Sigmoid colon (tissue), 7 donors: ENCODE data around the gene AMACR. TPM values are rescaled to one million over a fixed set of nuclear protein-coding genes. Genes with fewer than 3 reads are reported as not detected.

Source experiments
- DNase-seq: peaks from one replicate; pipeline ENCODE4 v3.0.0-alpha.2; 2019
- H3K27ac ChIP-seq, 4 donors: fragments of 200-600 bp; sonication (generic); one replicate each; pipeline ENCODE4 v1.5.1; 2016 to 2019; ENCODE audit warnings: mild to moderate bottlenecking in 1 of 4
- H3K27me3 ChIP-seq, 3 donors: fragments of 200-600 bp; sonication (generic); one replicate each; pipeline ENCODE4 v1.5.1; 2019; ENCODE audit warnings: mild to moderate bottlenecking in 1 of 3
- H3K36me3 ChIP-seq, 4 donors: fragments of 200-600 bp; sonication (generic); one replicate each; pipeline ENCODE4 v1.5.1; 2016 to 2019
- H3K4me1 ChIP-seq, 4 donors: fragments of 200-600 bp; sonication (generic); one replicate each; pipeline ENCODE4 v1.5.1; 2017 to 2019
- H3K4me3 ChIP-seq, 4 donors: fragments of 200-600 bp; sonication (generic); one replicate each; pipeline ENCODE4 v1.5.1; 2017 to 2019; ENCODE audit warnings: mild to moderate bottlenecking in 2 of 4, moderate library complexity in 1 of 4
- H3K9me3 ChIP-seq, 4 donors: fragments of 200-600 bp in 3 of 4; sonication (generic) in 3 of 4; one replicate each; pipeline versions ENCODE4 v1.5.1 to v1.6.1; 2013 to 2019
- EP300 ChIP-seq, 4 donors: sonication (generic); formaldehyde crosslinking; IDR thresholded peaks; one replicate each; pipeline ENCODE4 v1.6.1; 2017; ENCODE audit warnings: antibody characterized with exemption in 4 of 4
- POLR2A ChIP-seq, 2 donors: fragments of 450-650 bp; IDR thresholded peaks; one replicate each; pipeline ENCODE4 v1.6.1; 2016; ENCODE audit warnings: antibody characterized with exemption in 2 of 2, mild to moderate bottlenecking in 2 of 2, moderate library complexity in 2 of 2
- POLR2AphosphoS5 ChIP-seq, 4 donors: sonication (generic); formaldehyde crosslinking; IDR thresholded peaks; one replicate each; pipeline ENCODE4 v1.6.1; 2017; ENCODE audit warnings: antibody characterized with exemption in 4 of 4
- WGBS, 2 donors: extraction: QIAGEN DNeasy Blood & Tissue Kit; methylation state at CpG; one replicate each; pipeline ENCODE4 v1.1.7; 2013; 5-methylcytosine and 5-hydroxymethylcytosine counted together
- intact Hi-C: fragments of 100-400 bp; cut with DNase I; formaldehyde crosslinking; loops from one replicate; pipeline ENCODE4 v1.15.1; 2023
- polyA plus RNA-seq, 3 donors: library from polyadenylated mRNA; stranded (reverse); fragments of 200-250 nt; gene quantifications; one replicate each; pipeline ENCODE4 v1.2.3, GENCODE V29; 2013
- total RNA-seq, 4 donors: library from RNA; depleted of rRNA; stranded (reverse); fragments of >200 nt; gene quantifications; one replicate each; pipeline ENCODE4 v1.1.0, GENCODE V29; 2016
- TF ChIP-seq, protein P1 (sequence below), 4 experiments: fragments of 450-650 bp in 3 of 4; fragments of 200-600 bp in 1 of 4; IDR thresholded peaks; one replicate each; pipeline ENCODE4 v1.5.1; 2016 to 2019; ENCODE audit warnings: antibody characterized with exemption in 4 of 4, mild to moderate bottlenecking in 3 of 4, moderate library complexity in 2 of 4
- donor health status: healthy with polysubstance abuse.
- donor health status: Bipolar disorder and iron deficiency.
- donor health status: healthy.

Gene AMACR
- total and polyA plus RNA-seq, 7 donors = 5.3 to 106 (median 11.4) TPM

GRCh38 chr5:34038390-34038789, 30.5 kb upstream of the AMACR start:
- Histone ChIP-seq H3K9me3 (no peaks in the 10 kb centered on the region), H3K36me3 (peaks cover 0 to 18% (median 0%) of the 10 kb centered on the region in 4 donors), H3K4me1 (peaks cover 0 to 15% (median 13%) of the 10 kb centered on the region in 4 donors), H3K27me3 (no peaks in the 10 kb centered on the region), H3K27ac (peak overlapping the region in 1 of 4 donors; percentile 28), H3K4me3 (no peak overlapping the region)
- no peak for DNase-seq
- TF ChIP-seq EP300 (IDR thresholded peaks at IDR 0.05) (no peak), POLR2A (IDR thresholded peaks at IDR 0.05) (no peak), POLR2AphosphoS5 (IDR thresholded peaks at IDR 0.05) (no peak)
- TF ChIP-seq, protein P1, sequence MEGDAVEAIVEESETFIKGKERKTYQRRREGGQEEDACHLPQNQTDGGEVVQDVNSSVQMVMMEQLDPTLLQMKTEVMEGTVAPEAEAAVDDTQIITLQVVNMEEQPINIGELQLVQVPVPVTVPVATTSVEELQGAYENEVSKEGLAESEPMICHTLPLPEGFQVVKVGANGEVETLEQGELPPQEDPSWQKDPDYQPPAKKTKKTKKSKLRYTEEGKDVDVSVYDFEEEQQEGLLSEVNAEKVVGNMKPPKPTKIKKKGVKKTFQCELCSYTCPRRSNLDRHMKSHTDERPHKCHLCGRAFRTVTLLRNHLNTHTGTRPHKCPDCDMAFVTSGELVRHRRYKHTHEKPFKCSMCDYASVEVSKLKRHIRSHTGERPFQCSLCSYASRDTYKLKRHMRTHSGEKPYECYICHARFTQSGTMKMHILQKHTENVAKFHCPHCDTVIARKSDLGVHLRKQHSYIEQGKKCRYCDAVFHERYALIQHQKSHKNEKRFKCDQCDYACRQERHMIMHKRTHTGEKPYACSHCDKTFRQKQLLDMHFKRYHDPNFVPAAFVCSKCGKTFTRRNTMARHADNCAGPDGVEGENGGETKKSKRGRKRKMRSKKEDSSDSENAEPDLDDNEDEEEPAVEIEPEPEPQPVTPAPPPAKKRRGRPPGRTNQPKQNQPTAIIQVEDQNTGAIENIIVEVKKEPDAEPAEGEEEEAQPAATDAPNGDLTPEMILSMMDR (IDR thresholded peaks at IDR 0.05) = no peak
- 75 to 90% methylated on average over 2 of the region's 2 CpGs for WGBS, 2 donors
- intact Hi-C loops = no loop called here

DNA sequence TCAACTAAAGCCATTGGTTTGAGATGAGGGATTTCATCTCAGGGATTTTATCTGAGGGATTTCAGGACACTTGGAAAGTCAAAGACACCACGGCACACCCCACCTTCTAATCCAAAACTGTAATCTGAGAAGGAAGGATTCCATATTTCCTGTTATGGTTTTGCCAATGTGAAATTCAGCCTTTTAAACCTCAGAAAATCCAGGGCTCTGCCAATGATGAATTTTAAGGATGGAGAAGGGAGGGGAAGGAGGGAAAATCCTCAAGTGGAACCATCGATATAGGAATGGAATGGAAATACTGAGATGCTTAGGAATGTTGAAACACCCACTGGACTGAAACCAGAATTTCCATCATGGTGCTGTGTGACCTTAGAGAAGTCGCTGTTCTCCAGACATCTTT, 29.9 kb upstream of the AMACR start:
- TF ChIP-seq POLR2AphosphoS5 (IDR thresholded peaks at IDR 0.05) (no peak), POLR2A (IDR thresholded peaks at IDR 0.05) (no peak), EP300 (IDR thresholded peaks at IDR 0.05) (no peak)
- TF ChIP-seq, protein P1 (IDR thresholded peaks at IDR 0.05) = no peak
- intact Hi-C loops = no loop called here
- peaks cover 0 to 9% (median 6%) of the 10 kb centered on the region in 4 donors for H3K4me1 ChIP-seq

DNA sequence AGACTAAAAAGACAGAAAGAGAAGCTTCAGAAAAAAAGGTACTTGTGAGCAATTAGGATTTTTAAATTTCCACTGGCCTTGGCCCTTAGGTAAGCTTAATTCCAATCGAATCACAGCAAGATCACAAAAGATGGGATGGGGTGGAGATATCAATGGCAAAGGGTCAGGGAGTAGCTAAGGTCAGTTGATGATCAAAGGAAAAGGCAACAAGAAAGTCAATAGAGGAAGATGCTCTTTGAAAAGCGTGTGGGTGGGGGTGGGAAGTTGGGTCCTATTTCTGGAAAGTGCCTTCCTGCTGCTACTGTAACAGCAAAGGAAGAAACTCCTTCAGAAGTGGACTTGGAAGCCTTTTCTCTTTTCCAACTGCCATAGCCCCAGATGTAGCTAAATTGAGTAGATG, 27.9 kb upstream of the AMACR start:
- H3K4me3 ChIP-seq = no peak overlapping the region
- no peak for TF ChIP-seq EP300 (IDR thresholded peaks at IDR 0.05)
- TF ChIP-seq POLR2AphosphoS5 (IDR thresholded peaks at IDR 0.05) = no peak
- no peak for TF ChIP-seq POLR2A (IDR thresholded peaks at IDR 0.05)
- TF ChIP-seq, protein P1 (IDR thresholded peaks at IDR 0.05) = no peak
- H3K4me1 ChIP-seq = no peaks in the 10 kb centered on the region
- WGBS, 2 donors = 90 to 92% methylated on average over 2 of the region's 2 CpGs
- intact Hi-C loops = no loop called here
- no peak for DNase-seq
- no peak overlapping the region for H3K27ac ChIP-seq
- H3K36me3 ChIP-seq = peaks cover 0 to 18% (median 0%) of the 10 kb centered on the region in 4 donors
- no peaks in the 10 kb centered on the region for H3K27me3 ChIP-seq
- H3K9me3 ChIP-seq = no peaks in the 10 kb centered on the region

More for the DNA sequence above, 29.9 kb upstream of the AMACR start:
- Histone ChIP-seq H3K36me3 (peaks cover 0 to 18% (median 0%) of the 10 kb centered on the region in 4 donors), H3K27me3 (no peaks in the 10 kb centered on the region), H3K27ac (peak overlapping the region in 3 of 4 donors; percentile 11 to 28 (median 17)), H3K9me3 (no peaks in the 10 kb centered on the region), H3K4me3 (no peak overlapping the region)
- 77 to 88% methylated on average over 3 of the region's 3 CpGs for WGBS, 2 donors
- no peak for DNase-seq

DNA sequence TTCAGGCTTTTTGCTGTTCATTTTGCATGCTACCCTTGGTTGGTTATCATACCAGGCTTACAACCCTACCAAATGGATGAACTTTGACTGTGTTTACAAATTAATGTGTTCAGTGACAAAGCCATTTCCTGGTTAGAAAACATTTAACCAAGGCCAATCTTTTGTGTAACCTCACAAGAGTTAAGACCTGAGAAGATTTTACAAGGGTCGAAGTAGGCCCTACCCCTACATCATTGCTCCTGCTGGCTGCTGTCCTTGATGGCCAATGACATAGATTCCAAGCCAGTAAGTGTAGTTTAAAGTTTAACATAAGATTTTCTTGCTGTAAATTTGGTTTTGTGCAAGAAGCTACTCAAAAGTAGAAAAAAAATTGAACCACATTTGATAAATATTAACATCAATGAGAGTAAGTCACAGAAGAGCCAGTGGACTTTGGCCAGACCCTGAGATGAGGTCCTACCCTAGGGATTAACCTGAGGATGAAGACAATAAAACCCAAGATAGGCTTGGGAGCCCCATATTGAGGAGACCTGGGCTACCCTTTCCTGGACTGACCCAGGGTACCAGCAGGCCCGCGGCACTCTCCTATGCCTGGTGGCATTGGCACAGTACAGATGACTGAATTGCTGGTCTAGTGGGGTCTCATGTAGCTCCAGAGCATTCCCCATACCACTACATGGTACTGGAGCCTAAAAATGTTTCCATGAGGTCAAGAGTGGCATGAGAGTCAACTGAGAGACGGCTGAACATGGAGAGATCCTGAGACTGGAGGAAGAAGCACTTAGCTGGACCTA, 26.9 kb upstream of the AMACR start:
- TF ChIP-seq, protein P1 (IDR thresholded peaks at IDR 0.05) = no peak
- TF ChIP-seq POLR2AphosphoS5 (IDR thresholded peaks at IDR 0.05) (no peak), POLR2A (IDR thresholded peaks at IDR 0.05) (no peak), EP300 (IDR thresholded peaks at IDR 0.05) (no peak)
- no peaks in the 10 kb centered on the region for H3K4me1 ChIP-seq
- no peaks in the 10 kb centered on the region for H3K9me3 ChIP-seq
- DNase-seq = no peak
- intact Hi-C loops = no loop called here
- H3K27ac ChIP-seq = no peak overlapping the region
- H3K36me3 ChIP-seq = peaks cover 0 to 18% (median 0%) of the 10 kb centered on the region in 4 donors
- WGBS, 2 donors = 79 to 82% methylated on average over 4 of the region's 4 CpGs
- H3K27me3 ChIP-seq = no peaks in the 10 kb centered on the region
- H3K4me3 ChIP-seq = no peak overlapping the region
